Endothelial cell (in vitro differentiated cells): ENCODE data around the gene RLN1. TPM values are rescaled to one million over a fixed set of nuclear protein-coding genes. Genes with fewer than 3 reads are reported as not detected.
"Not testable (repeated sequence)": the region's sequence is repeated elsewhere in the genome, so short reads cannot be mapped to it uniquely, and the experiment has no call there.

Experiments used
- DNase-seq: peaks from one replicate; pipeline ENCODE4 v3.0.0; 2021; ENCODE audit warnings: low spot score
- H3K27ac Mint-ChIP-seq: one replicate; pipeline ENCODE4 v1.8.0; 2021; ENCODE audit warnings: mixed read lengths, inconsistent platforms; ENCODE audit not compliant: unreplicated experiment
- H3K27me3 Mint-ChIP-seq: one replicate; pipeline ENCODE4 v1.8.0; 2021; ENCODE audit warnings: mild to moderate bottlenecking, moderate library complexity, mixed read lengths, inconsistent platforms; ENCODE audit not compliant: unreplicated experiment
- H3K36me3 Mint-ChIP-seq: one replicate; pipeline ENCODE4 v1.8.0; 2021; ENCODE audit warnings: mild to moderate bottlenecking, low read depth, mixed read lengths, inconsistent platforms; ENCODE audit not compliant: unreplicated experiment
- H3K4me1 Mint-ChIP-seq: one replicate; pipeline ENCODE4 v1.8.0; 2021; ENCODE audit warnings: mild to moderate bottlenecking, mixed read lengths, inconsistent platforms; ENCODE audit not compliant: unreplicated experiment
- H3K4me3 Mint-ChIP-seq: one replicate; pipeline ENCODE4 v1.8.0; 2021; ENCODE audit warnings: mild to moderate bottlenecking, mixed read lengths, inconsistent platforms; ENCODE audit not compliant: unreplicated experiment
- H3K9me3 Mint-ChIP-seq: one replicate; pipeline ENCODE4 v1.8.0; 2021; ENCODE audit warnings: mixed read lengths, inconsistent platforms; ENCODE audit not compliant: unreplicated experiment
- long read RNA-seq: library from polyadenylated mRNA; unstranded; transcript quantifications from one replicate; pipeline ENCODE4 v2.0.0, GENCODE V29; 2020; ENCODE audit not compliant: unreplicated experiment
- total RNA-seq: library from RNA; stranded (reverse); fragmentation: NEBNext Ultra II Directional; extraction: Animal tissue kit (Norgen Biotek cat#: 25700); gene quantifications from one replicate; pipeline ENCODE4 v1.2.1, GENCODE V29; 2021; ENCODE audit not compliant: unreplicated experiment
- TF ChIP-seq, protein P1 (sequence below): fragments of 200-600 bp; sonication (generic); IDR thresholded peaks from one replicate; pipeline ENCODE4 v1.5.0; 2021; ENCODE audit warnings: antibody characterized with exemption; ENCODE audit not compliant: unreplicated experiment

The RLN1 gene
- total RNA-seq: not detected
- long read RNA-seq: 0 reads

DNA sequence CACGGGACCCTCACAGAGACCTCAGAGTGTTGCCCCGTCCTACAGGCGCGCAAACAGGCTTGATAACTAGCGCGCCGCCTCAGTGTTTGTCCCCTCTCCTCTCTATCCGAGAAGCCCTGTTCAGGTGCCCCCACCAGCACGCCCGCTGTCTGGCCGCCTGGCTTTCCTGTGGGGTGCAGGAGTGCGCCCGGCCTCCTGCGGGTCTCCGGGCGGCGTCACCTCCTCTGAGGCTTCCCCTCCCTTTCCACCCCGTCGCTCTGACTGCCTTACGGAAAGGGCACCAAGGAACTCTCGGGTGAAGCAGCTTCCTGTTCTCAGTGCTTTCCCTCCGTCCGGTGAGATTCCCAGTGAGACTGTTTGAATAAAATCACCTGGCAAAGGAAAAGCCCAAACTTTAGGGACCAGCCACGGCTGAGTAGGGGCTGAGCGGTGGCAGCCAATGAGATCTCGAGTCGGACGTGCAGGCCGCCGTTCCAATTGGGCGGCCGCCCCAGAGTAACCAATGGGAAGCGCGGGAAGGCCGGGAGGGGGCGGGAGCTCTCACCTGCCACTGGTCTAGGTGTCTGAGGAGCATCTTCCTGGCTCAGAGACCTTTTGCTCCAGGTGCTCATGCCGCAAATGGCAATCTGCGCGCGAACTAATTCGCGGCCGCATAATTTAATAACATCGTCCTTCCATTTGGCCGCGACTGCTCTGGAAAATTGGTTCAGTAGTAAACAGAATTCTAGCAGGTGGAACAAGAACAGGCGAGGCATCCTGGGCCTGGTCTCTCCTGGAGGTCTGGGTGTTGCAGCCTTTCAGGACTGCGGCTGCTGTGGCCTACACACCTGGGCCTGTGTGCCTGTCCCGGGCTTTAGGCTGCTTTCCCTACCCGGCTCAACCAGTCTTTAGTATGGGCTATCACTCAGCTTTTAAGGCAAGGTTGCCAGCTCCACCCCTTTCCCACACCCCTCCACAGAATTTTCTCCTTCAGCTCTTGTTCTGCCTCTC, at the start of gene RLN1:
TSS of gene RLN1 (minus strand) at position 885 of the 990 bp plus-strand sequence. CDS start at position 755, 130 bp downstream.
- not testable (repeated sequence) for H3K36me3 Mint-ChIP-seq, H3K27ac Mint-ChIP-seq, DNase-seq, H3K4me1 Mint-ChIP-seq, H3K27me3 Mint-ChIP-seq, H3K9me3 Mint-ChIP-seq, H3K4me3 Mint-ChIP-seq

DNA sequence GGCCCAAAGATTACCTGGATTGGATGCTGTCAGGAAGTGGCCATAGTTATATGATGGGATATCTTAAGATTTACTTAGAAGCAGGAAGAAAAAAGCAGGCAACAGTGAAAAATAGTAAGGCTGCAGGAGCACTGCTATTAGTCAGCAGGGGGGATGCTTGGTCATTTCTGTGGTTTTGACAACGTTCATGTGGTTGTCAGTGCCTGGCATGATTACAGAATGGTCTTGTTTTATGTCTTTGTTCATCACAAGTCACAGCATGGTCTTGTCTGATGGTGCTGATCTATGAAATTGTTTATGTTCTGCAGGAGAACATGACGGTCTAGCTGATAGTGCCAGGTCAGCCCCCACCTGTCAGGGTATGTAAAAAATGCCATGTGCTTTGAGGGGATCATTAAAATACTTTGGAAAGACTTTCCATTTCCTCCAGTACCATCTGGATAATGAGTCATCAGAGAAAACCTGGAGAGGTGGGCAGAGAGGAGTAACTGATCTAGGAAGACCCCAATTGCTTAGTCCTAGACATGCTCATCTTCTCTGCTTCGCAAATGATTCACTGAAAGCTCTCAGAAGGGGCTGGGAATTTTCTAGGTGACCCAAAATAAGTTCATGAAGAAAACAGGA, 49.5 kb upstream of the RLN1 start:
- Mint-ChIP-seq H3K4me1 (peaks cover 13% of the 10 kb centered on the region), H3K27me3 (no peaks in the 10 kb centered on the region), H3K9me3 (no peaks in the 10 kb centered on the region), H3K4me3 (no peak overlapping the region), H3K27ac (no peak overlapping the region), H3K36me3 (no peaks in the 10 kb centered on the region)
- DNase-seq: no peak
- TF ChIP-seq, protein P1, sequence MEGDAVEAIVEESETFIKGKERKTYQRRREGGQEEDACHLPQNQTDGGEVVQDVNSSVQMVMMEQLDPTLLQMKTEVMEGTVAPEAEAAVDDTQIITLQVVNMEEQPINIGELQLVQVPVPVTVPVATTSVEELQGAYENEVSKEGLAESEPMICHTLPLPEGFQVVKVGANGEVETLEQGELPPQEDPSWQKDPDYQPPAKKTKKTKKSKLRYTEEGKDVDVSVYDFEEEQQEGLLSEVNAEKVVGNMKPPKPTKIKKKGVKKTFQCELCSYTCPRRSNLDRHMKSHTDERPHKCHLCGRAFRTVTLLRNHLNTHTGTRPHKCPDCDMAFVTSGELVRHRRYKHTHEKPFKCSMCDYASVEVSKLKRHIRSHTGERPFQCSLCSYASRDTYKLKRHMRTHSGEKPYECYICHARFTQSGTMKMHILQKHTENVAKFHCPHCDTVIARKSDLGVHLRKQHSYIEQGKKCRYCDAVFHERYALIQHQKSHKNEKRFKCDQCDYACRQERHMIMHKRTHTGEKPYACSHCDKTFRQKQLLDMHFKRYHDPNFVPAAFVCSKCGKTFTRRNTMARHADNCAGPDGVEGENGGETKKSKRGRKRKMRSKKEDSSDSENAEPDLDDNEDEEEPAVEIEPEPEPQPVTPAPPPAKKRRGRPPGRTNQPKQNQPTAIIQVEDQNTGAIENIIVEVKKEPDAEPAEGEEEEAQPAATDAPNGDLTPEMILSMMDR: no peak

- no peak for DNase-seq
- Mint-ChIP-seq H3K9me3 (no peaks in the 10 kb centered on the region), H3K4me1 (peaks cover 6% of the 10 kb centered on the region), H3K36me3 (no peaks in the 10 kb centered on the region), H3K4me3 (no peak overlapping the region), H3K27ac (no peak overlapping the region), H3K27me3 (no peaks in the 10 kb centered on the region)
- TF ChIP-seq, protein P1: no peak
Measured at GRCh38 chr9:5388026-5388819, 48.5 kb upstream of the RLN1 start.

DNA sequence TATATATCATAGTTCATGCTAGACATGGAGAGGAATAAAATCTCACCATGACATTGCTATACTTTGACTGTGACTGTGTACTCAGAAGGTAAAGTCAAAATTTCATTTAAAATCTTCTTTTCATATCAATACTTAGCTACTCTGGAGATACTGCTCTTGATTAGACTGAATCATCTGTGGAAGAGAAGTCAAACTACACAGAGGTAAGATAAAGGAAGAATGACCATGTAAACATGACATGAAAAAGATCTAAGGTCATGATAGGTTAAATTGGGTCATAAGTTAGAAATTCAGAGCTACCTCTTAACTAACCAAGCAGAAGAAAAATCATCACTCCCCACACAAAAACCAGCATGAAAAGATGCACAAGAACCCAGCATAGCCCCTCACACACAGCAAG, 44.8 kb upstream of the RLN1 start:
- H3K4me1 Mint-ChIP-seq: peaks cover 14% of the 10 kb centered on the region
- DNase-seq: no peak
- no peaks in the 10 kb centered on the region for H3K9me3 Mint-ChIP-seq
- H3K36me3 Mint-ChIP-seq: peaks cover 4% of the 10 kb centered on the region
- H3K4me3 Mint-ChIP-seq: no peak overlapping the region
- peaks cover 3% of the 10 kb centered on the region for H3K27me3 Mint-ChIP-seq
- TF ChIP-seq, protein P1: no peak
- H3K27ac Mint-ChIP-seq: no peak overlapping the region

- Mint-ChIP-seq H3K27ac (peak overlapping the region; percentile 0), H3K4me1 (peaks cover 8% of the 10 kb centered on the region), H3K36me3 (peaks cover 4% of the 10 kb centered on the region), H3K9me3 (no peaks in the 10 kb centered on the region), H3K27me3 (peaks cover 3% of the 10 kb centered on the region), H3K4me3 (no peak overlapping the region)
- no peak for DNase-seq
- TF ChIP-seq, protein P1: no peak
Measured at GRCh38 chr9:5382479-5382878, 42.8 kb upstream of the RLN1 start.
